B cell (primary cell): ENCODE results near the gene IGLON5. TPM values are rescaled to one million over a fixed set of nuclear protein-coding genes. Genes with fewer than 3 reads are reported as not detected.

Source experiments
- ATAC-seq: fragments of 200-7000 bp; cut with Tn5 transposase; one replicate; pipeline ENCODE4 v1.10.0; 2021; ENCODE audit warnings: low read depth, mild to moderate bottlenecking, moderate number of reproducible peaks, moderate library complexity
- CTCF ChIA-PET: fragments of 350-600 bp; sonication (Branson Sonifier 250); formaldehyde crosslinking; loops from one replicate; lab custom pipeline; 2021; ENCODE audit warnings: antibody characterized with exemption, inconsistent platforms; lab: Charles Lee
- POLR2A ChIA-PET: fragments of 350-600 bp; sonication (Branson Sonifier 250); formaldehyde crosslinking; loops from one replicate; lab custom pipeline; 2021; ENCODE audit warnings: antibody characterized with exemption; lab: Charles Lee
- DNase-seq: peaks from one replicate; pipeline ENCODE4 v3.0.0; 2013
- H2AFZ ChIP-seq: 2 replicates; pipeline ENCODE4 v1.6.1; 2012; ENCODE audit warnings: mild to moderate bottlenecking, low read depth, low read length; ENCODE audit not compliant: insufficient read depth, poor library complexity, severe bottlenecking
- H3K27ac ChIP-seq, 2 donors: 1 replicate in 1 of 2; 2 replicates in 1 of 2; pipeline ENCODE4 v1.5.1; 2012 to 2013; ENCODE audit warnings: low read length in 2 of 2, mild to moderate bottlenecking in 2 of 2, moderate library complexity in 1 of 2
- H3K27me3 ChIP-seq, 4 experiments: fragments of 200-600 bp in 1 of 4; sonication (generic) in 1 of 4; replicated peaks in 1 of 4; 1 replicate in 2 of 4; 2 replicates in 2 of 4; pipeline versions ENCODE4 v1.6.1 to v1.7.0; 2013 to 2016; ENCODE audit warnings: low read length in 3 of 4, mild to moderate bottlenecking in 2 of 4, mixed read lengths in 1 of 4, moderate library complexity in 1 of 4; ENCODE audit not compliant: insufficient read depth in 4 of 4, control insufficient read depth in 3 of 4; ENCODE audit errors: control extremely low read depth in 1 of 4
- H3K36me3 ChIP-seq, 2 experiments: replicated peaks in 1 of 2; 1 replicate in 1 of 2; 2 replicates in 1 of 2; pipeline versions ENCODE4 v1.6.1 to v1.7.1; 2013; ENCODE audit warnings: low read length in 1 of 2; ENCODE audit not compliant: insufficient read depth in 2 of 2, control insufficient read depth in 1 of 2; ENCODE audit errors: control extremely low read depth in 1 of 2, extremely low read depth in 1 of 2
- H3K4me1 ChIP-seq, 2 donors: fragments of 200-600 bp in 1 of 2; sonication (generic) in 1 of 2; 1 replicate in 1 of 2; 2 replicates in 1 of 2; pipeline versions ENCODE4 v1.5.1 to v1.6.1; 2013 to 2017; ENCODE audit warnings: low read length in 2 of 2; ENCODE audit not compliant: control insufficient read depth in 2 of 2, insufficient read depth in 2 of 2
- H3K4me2 ChIP-seq: replicated peaks from 2 replicates; pipeline ENCODE3; 2012; ENCODE audit warnings: mild to moderate bottlenecking, low read depth, low read length; ENCODE audit not compliant: poor library complexity, severe bottlenecking
- H3K4me3 ChIP-seq, 5 experiments: fragments of 200-600 bp in 1 of 5; sonication (generic) in 1 of 5; 1 replicate in 3 of 5; 2 replicates in 2 of 5; pipeline versions ENCODE4 v1.5.1 to v1.7.0; 2011 to 2016; ENCODE audit warnings: low read length in 4 of 5, mild to moderate bottlenecking in 4 of 5, low read depth in 2 of 5, control low read depth in 1 of 5, moderate library complexity in 1 of 5; ENCODE audit not compliant: insufficient read depth in 1 of 5; ENCODE audit errors: control extremely low read depth in 1 of 5, extremely low read depth in 1 of 5
- H3K79me2 ChIP-seq: fragments of 200-600 bp; sonication (generic); one replicate; pipeline ENCODE4 v1.6.0; 2016; ENCODE audit warnings: low read length; ENCODE audit not compliant: control insufficient read depth, insufficient read depth
- H3K9ac ChIP-seq: fragments of 200-600 bp; sonication (generic); 2 replicates; pipeline ENCODE4 v1.6.1; 2017; ENCODE audit warnings: mild to moderate bottlenecking, low read length, moderate library complexity
- H3K9me3 ChIP-seq, 3 donors: one replicate each; pipeline versions ENCODE4 v1.6.1 to v1.7.1; 2013; ENCODE audit warnings: low read length in 2 of 3; ENCODE audit not compliant: control insufficient read depth in 2 of 3, insufficient read depth in 1 of 3; ENCODE audit errors: control extremely low read depth in 1 of 3
- H4K20me1 ChIP-seq: 2 replicates; pipeline ENCODE4 v1.6.0; 2012; ENCODE audit warnings: mild to moderate bottlenecking, low read length; ENCODE audit not compliant: insufficient read depth, control insufficient read depth, poor library complexity, severe bottlenecking
- H3K27ac Mint-ChIP-seq: one replicate; pipeline ENCODE4 v1.8.0; 2021; ENCODE audit warnings: mixed read lengths
- H3K27me3 Mint-ChIP-seq: one replicate; pipeline ENCODE4 v1.8.0; 2021; ENCODE audit warnings: mixed read lengths
- H3K4me1 Mint-ChIP-seq: one replicate; pipeline ENCODE4 v1.8.0; 2021; ENCODE audit warnings: mixed read lengths
- H3K4me3 Mint-ChIP-seq: one replicate; pipeline ENCODE4 v1.8.0; 2021; ENCODE audit warnings: mixed read lengths
- H3K9me3 Mint-ChIP-seq: one replicate; pipeline ENCODE4 v1.8.0; 2022; ENCODE audit warnings: mixed read lengths; ENCODE audit not compliant: insufficient read depth
- CTCF ChIP-seq: fragments of 200-600 bp; IDR thresholded peaks from one replicate; pipeline ENCODE4 v1.8.0; 2022; ENCODE audit warnings: antibody characterized with exemption, mild to moderate bottlenecking
- EZH2 ChIP-seq: IDR thresholded peaks from 2 replicates; pipeline ENCODE4 v1.6.1; 2012; ENCODE audit warnings: borderline replicate concordance, low read depth, mild to moderate bottlenecking, moderate library complexity, low read length; ENCODE audit not compliant: insufficient read depth, poor library complexity, severe bottlenecking
- WGBS: methylation state at CpG from one replicate; pipeline ENCODE4 v1.1.5; 2013; ENCODE audit warnings: missing lambda C conversion rate; ENCODE audit not compliant: insufficient coverage; 5-methylcytosine and 5-hydroxymethylcytosine counted together
- intact Hi-C: fragments of 100-400 bp; cut with micrococcal nuclease; formaldehyde crosslinking; loops from one replicate; pipeline ENCODE4 v1.10.0; 2022
- polyA plus RNA-seq: library from polyadenylated mRNA; depleted of rRNA; stranded (reverse); fragments of >200 nt; gene quantifications from 2 replicates; pipeline ENCODE4 v1.2.3, GENCODE V29; 2012
- total RNA-seq, 2 donors: library from RNA; stranded (reverse); fragments of 120-200 nt in 1 of 2; gene quantifications; 1 replicate in 1 of 2; 2 replicates in 1 of 2; pipeline versions ENCODE4 v1.2.3 to v1.2.4, GENCODE V29; 2013 to 2022

Gene IGLON5
- total and polyA plus RNA-seq, 2 donors (not counting 1 experiment from before 2014, with no cell fraction given) = not detected

- Mint-ChIP-seq H3K4me3 (peak overlapping the region; percentile 97), H3K27ac (peak overlapping the region; percentile 80), H3K27me3 (no peaks in the 10 kb centered on the region), H3K9me3 (no peaks in the 10 kb centered on the region), H3K4me1 (peaks cover 36% of the 10 kb centered on the region)
- Histone ChIP-seq H3K27ac (no peak overlapping the region), H3K27me3 (no peaks in the 10 kb centered on the region), H3K4me3 (peak overlapping the region; percentile 11 to 77 (median 58)), H3K79me2 (no peaks in the 10 kb centered on the region), H3K4me2 (peak overlapping the region; percentile 80), H4K20me1 (no peaks in the 10 kb centered on the region), H3K4me1 (peaks cover 22 to 42% of the 10 kb centered on the region in 2 donors), H3K9me3 (peaks cover 0 to 5% (median 0%) of the 10 kb centered on the region in 3 donors), H3K9ac (peak overlapping the region; percentile 65), H3K36me3 (no peaks in the 10 kb centered on the region), H2AFZ (peak overlapping the region; percentile 77)
- under 1% methylated on average over 37 of the region's 43 CpGs for WGBS
- intact Hi-C loops = loop anchor here (1.0 to 2.0 kb wide), 12 partner anchors 29 to 364 kb away; partner anchors contain the start of genes CTU1, SIGLEC10 and ZNF175
- CTCF ChIA-PET = interaction anchor here (0.8 to 7.0 kb wide), 19 partner anchors 18 to 439 kb away, joined by 3 to 70 read pairs (median 5); partner anchors contain the start of gene SIGLEC10
- POLR2A ChIA-PET = interaction anchor here (0.6 to 2.0 kb wide), 4 partner anchors 27 to 57 kb away, joined by 4 to 11 read pairs (median 8); no protein-coding TSS in a partner anchor
- TF ChIP-seq CTCF (peak; percentile 87), EZH2 (no peak)
- ATAC-seq (peak; percentile 60), DNase-seq (peak; percentile 93)
Measured at GRCh38 chr19:51338563-51339312, 27.3 kb downstream of the IGLON5 start.
